Ovary (tissue), 3 donors: Measurements from ENCODE around the gene PA2G4.

Experiments used
- CTCF ChIP-seq, 3 donors: fragments of 450-650 bp in 2 of 3; fragments of 200-600 bp in 1 of 3; IDR thresholded peaks; one replicate each; pipeline versions ENCODE4 v1.5.1 to v1.8.0; 2016 to 2022; ENCODE audit warnings: antibody characterized with exemption in 3 of 3, mild to moderate bottlenecking in 1 of 3
- EP300 ChIP-seq: sonication (generic); formaldehyde crosslinking; IDR thresholded peaks from one replicate; pipeline ENCODE4 v1.6.1; 2017; ENCODE audit warnings: antibody characterized with exemption
- POLR2A ChIP-seq: fragments of 450-650 bp; IDR thresholded peaks from one replicate; pipeline ENCODE4 v1.6.1; 2017; ENCODE audit warnings: antibody characterized with exemption, mild to moderate bottlenecking, moderate library complexity
- donor health status: DM: no; HTN: no; CAD: no.

DNA sequence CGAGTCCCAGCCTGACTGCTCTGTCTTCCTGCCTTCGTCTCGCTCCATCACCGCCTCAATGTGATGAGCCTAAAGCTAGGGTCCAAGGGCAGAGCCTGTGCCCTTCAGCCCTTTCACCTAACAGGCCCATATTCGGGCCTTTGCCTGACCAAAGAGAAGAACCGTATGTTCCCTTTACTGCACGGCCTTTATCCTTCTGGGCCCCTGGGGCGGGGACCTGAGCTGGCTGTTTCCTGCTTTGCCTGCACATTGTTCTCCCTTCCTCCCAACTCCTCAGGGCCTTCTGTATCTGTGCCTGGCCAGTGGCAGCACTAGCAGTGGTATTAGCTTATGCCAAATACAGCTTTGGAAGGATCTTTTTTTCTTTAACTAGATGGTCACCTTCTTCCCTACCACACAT, 39.5 kb downstream of the PA2G4 start:
- TF ChIP-seq POLR2A (no peak), CTCF (IDR thresholded peaks at IDR 0.05) (no peak), EP300 (no peak)
